ENCODE results near the gene LILRA1. TPM values are rescaled to one million over a fixed set of nuclear protein-coding genes. Genes with fewer than 3 reads are reported as not detected.

Gene LILRA1
- total and polyA plus RNA-seq, 2 of the 13 experiments (the other 11 are each of a cell fraction or from before 2014, with no cell fraction given), result not detected

DNA sequence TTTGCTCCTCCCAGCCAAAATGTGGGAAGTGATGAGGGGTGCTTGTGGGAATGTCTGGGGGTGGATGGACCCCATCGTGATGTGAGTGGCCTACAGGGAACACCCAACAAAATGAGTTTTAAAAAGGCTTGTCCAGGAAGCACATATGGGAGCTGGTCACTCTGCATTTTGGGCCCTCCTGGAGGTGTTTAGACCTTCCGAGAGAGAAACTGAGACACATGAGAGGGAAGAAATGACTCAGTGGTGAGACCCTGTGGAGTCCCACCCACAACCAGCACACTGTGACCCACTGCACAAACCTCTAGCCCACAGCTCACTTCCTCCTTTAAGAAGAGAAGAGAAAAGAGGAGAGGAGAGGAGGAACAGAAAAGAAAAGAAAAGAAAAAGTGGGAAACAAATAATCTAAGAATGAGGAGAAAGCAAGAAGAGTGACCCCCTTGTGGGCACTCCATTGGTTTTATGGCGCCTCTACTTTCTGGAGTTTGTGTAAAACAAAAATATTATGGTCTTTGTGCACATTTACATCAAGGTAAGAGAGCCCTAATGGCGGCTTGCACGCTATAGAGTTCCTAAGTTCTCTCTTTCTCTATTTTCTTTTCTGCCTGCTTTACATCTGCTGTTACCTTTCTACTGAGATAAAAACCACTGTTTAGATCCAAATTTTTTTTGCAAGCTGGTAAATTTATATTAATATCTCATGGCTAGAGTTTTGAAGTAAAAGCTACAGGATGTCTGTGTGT is 23.6 kb downstream of the LILRA1 start:
- no peak overlapping the region for H3K9ac ChIP-seq (ENCODE audit: insufficient read depth, low read depth, low read length)
- ATAC-seq, result no peak
- FAIRE-seq, result no peak
- ChIA-PET CTCF (ENCODE audit: low intra/inter-chr PET ratio, low total read pairs) (no interaction called here), POLR2A (no interaction called here)
- in situ Hi-C loops (cut with HindIII; ENCODE audit: extremely low pct_ligation_motif_present, low pct_unique_long_range_greater_than_20kb) (no loop called here), intact Hi-C loops (cut with micrococcal nuclease; ENCODE audit: unreplicated experiment) (no loop called here)
- H3K4me2 ChIP-seq (ENCODE audit: low read depth, low read length), result no peak overlapping the region
- H3K4me1 ChIP-seq (ENCODE audit: insufficient read depth, low read length), result no peaks in the 10 kb centered on the region
- H3K27ac ChIP-seq (ENCODE audit: extremely low read length, insufficient read depth, low read length), result no peak overlapping the region
- no peak overlapping the region for H3K4me3 ChIP-seq (replicated peaks in 1 of 3; ENCODE audit: insufficient read depth in 1 of 3, low read depth in 2 of 3, low read length in 3 of 3)
- BruUV-seq (replicated peaks), result no TSS peak
- no peak for DNase-seq (ENCODE audit: low spot score)
- WGBS (ENCODE audit: low lambda C conversion rate), result 17% methylated on average over 5 of the region's 5 CpGs
- no peaks in the 10 kb centered on the region for H3K79me2 ChIP-seq (ENCODE audit: insufficient read depth, low read length)
- H3K36me3 ChIP-seq (replicated peaks in 1 of 2; ENCODE audit: control insufficient read depth in 1 of 2, insufficient read depth in 2 of 2, low read length in 2 of 2), result no peaks in the 10 kb centered on the region
- TF ChIP-seq, protein P1, sequence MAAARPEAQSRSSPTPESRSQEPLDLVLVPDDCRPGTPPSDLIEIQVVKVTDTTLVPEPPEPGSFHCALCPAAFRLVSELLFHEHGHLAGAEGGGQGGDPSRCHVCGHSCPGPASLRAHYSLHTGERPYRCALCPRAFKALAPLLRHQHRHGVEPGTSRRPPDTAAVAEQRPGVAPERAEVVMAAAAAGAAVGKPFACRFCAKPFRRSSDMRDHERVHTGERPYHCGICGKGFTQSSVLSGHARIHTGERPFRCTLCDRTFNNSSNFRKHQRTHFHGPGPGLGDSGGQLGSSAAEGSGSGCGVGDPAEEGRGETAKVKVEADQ (CRISPR knock-in tag; IDR thresholded peaks at IDR 0.05; ENCODE audit: borderline replicate concordance), result no peak
- no peak for TF ChIP-seq ZNF724P (CRISPR knock-in tag; IDR thresholded peaks at IDR 0.05; ENCODE audit: borderline replicate concordance)
- H3K9me3 ChIP-seq (ENCODE audit: low read length), result no peaks in the 10 kb centered on the region
- H4K20me1 ChIP-seq (ENCODE audit: insufficient read depth, low read length), result no peaks in the 10 kb centered on the region
- H2AFZ ChIP-seq (ENCODE audit: low read length), result no peak overlapping the region
- no peaks in the 10 kb centered on the region for H3K27me3 ChIP-seq (ENCODE audit: control insufficient read depth in 1 of 2, insufficient read depth in 2 of 2, low read length in 2 of 2)

DNA sequence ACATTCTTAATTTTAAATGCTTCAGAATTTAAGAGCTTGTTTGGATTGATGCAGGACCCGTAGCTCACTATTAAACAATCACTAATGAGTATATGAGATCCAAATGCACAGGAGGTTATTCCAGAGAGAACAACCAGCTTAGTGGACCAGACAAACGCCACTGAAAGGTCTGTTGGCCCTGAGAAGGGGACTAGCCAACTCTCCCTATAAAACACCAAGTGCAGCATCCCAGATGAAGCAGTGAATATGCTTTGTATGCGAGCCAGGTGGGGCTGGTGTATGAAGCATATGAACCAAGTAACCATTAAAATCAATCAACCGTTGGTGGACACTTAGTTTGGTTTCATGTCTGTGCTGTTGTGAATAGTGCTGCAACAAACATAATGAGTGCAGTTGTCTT is 27.0 kb downstream of the LILRA1 start:
- no peak for DNase-seq (ENCODE audit: low spot score)
- WGBS (ENCODE audit: low lambda C conversion rate), result 0% methylated on average over 4 of the region's 4 CpGs
- no peak for ATAC-seq
- intact Hi-C loops (cut with micrococcal nuclease; ENCODE audit: unreplicated experiment) (no loop called here), in situ Hi-C loops (cut with HindIII; ENCODE audit: extremely low pct_ligation_motif_present, low pct_unique_long_range_greater_than_20kb) (no loop called here)
- Histone ChIP-seq H3K4me3 (replicated peaks in 1 of 3; ENCODE audit: insufficient read depth in 1 of 3, low read depth in 2 of 3, low read length in 3 of 3) (no peak overlapping the region), H3K9ac (ENCODE audit: insufficient read depth, low read depth, low read length) (no peak overlapping the region), H3K4me1 (ENCODE audit: insufficient read depth, low read length) (no peaks in the 10 kb centered on the region), H3K4me2 (ENCODE audit: low read depth, low read length) (no peak overlapping the region), H3K27me3 (ENCODE audit: control insufficient read depth in 1 of 2, insufficient read depth in 2 of 2, low read length in 2 of 2) (peaks cover 0 to 1% of the 10 kb centered on the region in 2 experiments; a peak in 2 of 5 replicates), H3K79me2 (ENCODE audit: insufficient read depth, low read length) (no peaks in the 10 kb centered on the region), H2AFZ (ENCODE audit: low read length) (no peak overlapping the region), H4K20me1 (ENCODE audit: insufficient read depth, low read length) (no peaks in the 10 kb centered on the region), H3K9me3 (ENCODE audit: low read length) (no peaks in the 10 kb centered on the region), H3K36me3 (replicated peaks in 1 of 2; ENCODE audit: control insufficient read depth in 1 of 2, insufficient read depth in 2 of 2, low read length in 2 of 2) (no peaks in the 10 kb centered on the region), H3K27ac (ENCODE audit: extremely low read length, insufficient read depth, low read length) (no peak overlapping the region)
- no TSS peak for BruUV-seq (replicated peaks)
- ChIA-PET POLR2A (no interaction called here), CTCF (ENCODE audit: low intra/inter-chr PET ratio, low total read pairs) (no interaction called here)
- no peak for FAIRE-seq
- TF ChIP-seq, protein P2, sequence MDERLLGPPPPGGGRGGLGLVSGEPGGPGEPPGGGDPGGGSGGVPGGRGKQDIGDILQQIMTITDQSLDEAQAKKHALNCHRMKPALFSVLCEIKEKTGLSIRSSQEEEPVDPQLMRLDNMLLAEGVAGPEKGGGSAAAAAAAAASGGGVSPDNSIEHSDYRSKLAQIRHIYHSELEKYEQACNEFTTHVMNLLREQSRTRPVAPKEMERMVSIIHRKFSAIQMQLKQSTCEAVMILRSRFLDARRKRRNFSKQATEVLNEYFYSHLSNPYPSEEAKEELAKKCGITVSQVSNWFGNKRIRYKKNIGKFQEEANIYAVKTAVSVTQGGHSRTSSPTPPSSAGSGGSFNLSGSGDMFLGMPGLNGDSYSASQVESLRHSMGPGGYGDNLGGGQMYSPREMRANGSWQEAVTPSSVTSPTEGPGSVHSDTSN (CRISPR knock-in tag; IDR thresholded peaks at IDR 0.05), result no peak
- TF ChIP-seq AHR (CRISPR knock-in tag; IDR thresholded peaks at IDR 0.05), result no peak
- TF ChIP-seq, protein P3, sequence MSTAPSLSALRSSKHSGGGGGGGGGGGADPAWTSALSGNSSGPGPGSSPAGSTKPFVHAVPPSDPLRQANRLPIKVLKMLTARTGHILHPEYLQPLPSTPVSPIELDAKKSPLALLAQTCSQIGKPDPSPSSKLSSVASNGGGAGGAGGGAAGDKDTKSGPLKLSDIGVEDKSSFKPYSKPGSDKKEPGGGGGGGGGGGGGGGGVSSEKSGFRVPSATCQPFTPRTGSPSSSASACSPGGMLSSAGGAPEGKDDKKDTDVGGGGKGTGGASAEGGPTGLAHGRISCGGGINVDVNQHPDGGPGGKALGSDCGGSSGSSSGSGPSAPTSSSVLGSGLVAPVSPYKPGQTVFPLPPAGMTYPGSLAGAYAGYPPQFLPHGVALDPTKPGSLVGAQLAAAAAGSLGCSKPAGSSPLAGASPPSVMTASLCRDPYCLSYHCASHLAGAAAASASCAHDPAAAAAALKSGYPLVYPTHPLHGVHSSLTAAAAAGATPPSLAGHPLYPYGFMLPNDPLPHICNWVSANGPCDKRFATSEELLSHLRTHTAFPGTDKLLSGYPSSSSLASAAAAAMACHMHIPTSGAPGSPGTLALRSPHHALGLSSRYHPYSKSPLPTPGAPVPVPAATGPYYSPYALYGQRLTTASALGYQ (CRISPR knock-in tag; IDR thresholded peaks at IDR 0.05), result no peak
- no peak for TF ChIP-seq ZNF652 (CRISPR knock-in tag; IDR thresholded peaks at IDR 0.05; ENCODE audit: borderline replicate concordance, low read depth)
- TF ChIP-seq, protein P4, sequence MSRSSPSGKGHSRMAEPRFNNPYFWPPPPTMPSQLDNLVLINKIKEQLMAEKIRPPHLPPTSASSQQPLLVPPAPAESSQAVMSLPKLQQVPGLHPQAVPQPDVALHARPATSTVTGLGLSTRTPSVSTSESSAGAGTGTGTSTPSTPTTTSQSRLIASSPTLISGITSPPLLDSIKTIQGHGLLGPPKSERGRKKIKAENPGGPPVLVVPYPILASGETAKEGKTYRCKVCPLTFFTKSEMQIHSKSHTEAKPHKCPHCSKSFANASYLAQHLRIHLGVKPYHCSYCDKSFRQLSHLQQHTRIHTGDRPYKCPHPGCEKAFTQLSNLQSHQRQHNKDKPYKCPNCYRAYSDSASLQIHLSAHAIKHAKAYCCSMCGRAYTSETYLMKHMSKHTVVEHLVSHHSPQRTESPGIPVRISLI (CRISPR knock-in tag; IDR thresholded peaks at IDR 0.05; ENCODE audit: borderline replicate concordance), result no peak
- TF ChIP-seq PHF8 (CRISPR knock-in tag; IDR thresholded peaks at IDR 0.05), result no peak
- no peak for TF ChIP-seq PPARG (CRISPR knock-in tag; conservative IDR thresholded peaks at IDR 0.05)
- TF ChIP-seq KLF13 (CRISPR knock-in tag; IDR thresholded peaks at IDR 0.05), result no peak
- TF ChIP-seq CENPX (CRISPR knock-in tag; IDR thresholded peaks at IDR 0.05), result no peak
- TF ChIP-seq AGO1 (IDR thresholded peaks at IDR 0.05; ENCODE audit: low read depth, low read length, poor library complexity, severe bottlenecking), result no peak

All from HepG2 (cell line).